HCT116 (cell line): ENCODE measurements around the gene SAMD9L. TPM values are rescaled to one million over a fixed set of nuclear protein-coding genes. Genes with fewer than 3 reads are reported as not detected.

Source experiments
- ATAC-seq: fragments of 200-7000 bp; cut with Tn5 transposase; 2 replicates; pipeline ENCODE4 v1.9.1; 2020; ENCODE audit warnings: mild to moderate bottlenecking, moderate library complexity
- BruUV-seq: library from RNA; stranded (reverse); fragments of 400-500 nt; replicated peaks from 2 replicates; lab custom pipeline; 2021; lab: Mats Ljungman, UMichigan
- CTCF ChIA-PET: fragments of 300-600 bp; sonication (Branson Sonifier 250); formaldehyde crosslinking; loops from one replicate; lab custom pipeline; 2021; ENCODE audit warnings: antibody characterized with exemption; lab: Charles Lee
- POLR2A ChIA-PET: fragments of 300-600, 350-600 bp; sonication (Branson Sonifier 250); formaldehyde crosslinking; loops from one replicate; lab custom pipeline; 2021; ENCODE audit warnings: antibody characterized with exemption; lab: Charles Lee
- RAD21 ChIA-PET, 2 experiments: fragments of 300-600 bp; sonication (Branson Sonifier 250); formaldehyde crosslinking; loops; one replicate each; lab custom pipeline; 2023; ENCODE audit warnings: low total read pairs in 2 of 2; ENCODE audit not compliant: uncharacterized antibody in 2 of 2, unreplicated experiment in 2 of 2, low non-redundant PET in 1 of 2; lab: Charles Lee
- DNase-seq: peaks from one replicate; pipeline ENCODE4 v3.0.0-alpha.2; 2010; ENCODE audit warnings: low read depth, low spot score
- H2AFZ ChIP-seq: fragments of 200-600 bp; shearing (Covaris generic), sonication (generic); 2 replicates; pipeline ENCODE4 v1.6.1; 2017; ENCODE audit warnings: low read depth, mixed run types, mixed read lengths, antibody characterized with exemption, low read length; ENCODE audit not compliant: poor library complexity, severe bottlenecking
- H3K27ac ChIP-seq: 2 replicates; pipeline ENCODE4 v1.5.1; 2012; ENCODE audit warnings: low read depth, low read length
- H3K27me3 ChIP-seq: fragments of 200-600 bp; sonication (generic); 2 replicates; pipeline ENCODE4 v1.6.1; 2016; ENCODE audit warnings: mixed run types, low read length, mixed read lengths; ENCODE audit not compliant: insufficient read depth
- H3K36me3 ChIP-seq, 2 experiments: fragments of 200-500 bp in 1 of 2; fragments of 200-600 bp in 1 of 2; sonication (Bioruptor generic) in 1 of 2; sonication (generic) in 1 of 2; 2 replicates each; pipeline versions ENCODE4 v1.5.1 to v1.6.1; 2014 to 2016; ENCODE audit warnings: low read length in 2 of 2, inconsistent platforms in 1 of 2, mixed read lengths in 1 of 2, mixed run types in 1 of 2; ENCODE audit not compliant: insufficient read depth in 2 of 2, control insufficient read depth in 1 of 2
- H3K4me1 ChIP-seq, 2 experiments: fragments of 200-600 bp in 1 of 2; sonication (generic) in 1 of 2; 2 replicates each; pipeline versions ENCODE4 v1.5.1 to v1.6.1; 2012 to 2017; ENCODE audit warnings: low read length in 2 of 2, inconsistent platforms in 1 of 2, mild to moderate bottlenecking in 1 of 2, mixed read lengths in 1 of 2, mixed run types in 1 of 2, moderate library complexity in 1 of 2; ENCODE audit not compliant: insufficient read depth in 2 of 2, control insufficient read depth in 1 of 2
- H3K4me2 ChIP-seq: fragments of 200-600 bp; sonication (generic); 2 replicates; pipeline ENCODE4 v1.6.1; 2017; ENCODE audit warnings: mixed run types, low read length, mixed read lengths
- H3K4me3 ChIP-seq, 2 experiments: fragments of 200-600 bp in 1 of 2; sonication (generic) in 1 of 2; replicated peaks in 1 of 2; 2 replicates each; pipeline ENCODE4 v1.5.1; 2011 to 2016; ENCODE audit warnings: low read length in 2 of 2, control low read depth in 1 of 2, low read depth in 1 of 2, mild to moderate bottlenecking in 1 of 2, mixed read lengths in 1 of 2, mixed run types in 1 of 2
- H3K79me2 ChIP-seq: fragments of 200-600 bp; sonication (generic); 2 replicates; pipeline ENCODE4 v1.6.1; 2017; ENCODE audit warnings: mild to moderate bottlenecking, mixed run types, low read length, moderate library complexity, mixed read lengths; ENCODE audit not compliant: insufficient read depth
- H3K9ac ChIP-seq: fragments of 200-600 bp; sonication (generic); 2 replicates; pipeline ENCODE4 v1.6.1; 2016; ENCODE audit warnings: low read length, mixed read lengths
- H3K9me2 ChIP-seq: fragments of 200-600 bp; sonication (generic), shearing (Covaris generic); 2 replicates; pipeline ENCODE4 v1.6.1; 2017; ENCODE audit warnings: mixed run types, mild to moderate bottlenecking, moderate library complexity; ENCODE audit not compliant: insufficient read depth
- H3K9me3 ChIP-seq, 2 experiments: fragments of 200-500 bp in 1 of 2; fragments of 200-600 bp in 1 of 2; sonication (Bioruptor generic) in 1 of 2; sonication (generic) in 1 of 2; 2 replicates each; pipeline ENCODE4 v1.6.1; 2014 to 2017; ENCODE audit warnings: low read length in 2 of 2, mixed read lengths in 2 of 2, inconsistent platforms in 1 of 2, low read depth in 1 of 2, mild to moderate bottlenecking in 1 of 2, mixed run types in 1 of 2, moderate library complexity in 1 of 2; ENCODE audit not compliant: control insufficient read depth in 1 of 2, insufficient read depth in 1 of 2
- H4K20me1 ChIP-seq: fragments of 200-600 bp; sonication (generic), shearing (Covaris generic); 2 replicates; pipeline ENCODE4 v1.6.1; 2017; ENCODE audit warnings: mixed run types, mild to moderate bottlenecking, moderate library complexity; ENCODE audit not compliant: insufficient read depth
- ATF3 ChIP-seq: IDR thresholded peaks from 2 replicates; pipeline ENCODE4 v1.6.1; 2012
- CBX3 ChIP-seq: IDR thresholded peaks from 2 replicates; pipeline ENCODE4 v1.6.1; 2012; ENCODE audit warnings: low read depth
- CEBPB ChIP-seq: IDR thresholded peaks from 2 replicates; pipeline ENCODE4 v1.6.1; 2012; ENCODE audit warnings: low read depth
- CTCF ChIP-seq, 3 experiments: fragments of 200-600 bp in 1 of 3; sonication (generic) in 1 of 3; IDR thresholded peaks in 2 of 3; conservative IDR thresholded peaks in 1 of 3; 2 replicates each; pipeline ENCODE4 v1.5.1; 2012 to 2017; ENCODE audit warnings: low read depth in 2 of 3, low read length in 2 of 3, antibody characterized with exemption in 1 of 3, borderline replicate concordance in 1 of 3, control low read depth in 1 of 3, mild to moderate bottlenecking in 1 of 3, mixed read lengths in 1 of 3, mixed run types in 1 of 3, moderate library complexity in 1 of 3; ENCODE audit not compliant: insufficient read depth in 1 of 3
- EGR1 ChIP-seq: IDR thresholded peaks from 2 replicates; pipeline ENCODE4 v1.6.1; 2012; ENCODE audit warnings: low read depth
- ELF1 ChIP-seq: IDR thresholded peaks from 2 replicates; pipeline ENCODE4 v1.6.1; 2012; ENCODE audit warnings: low read depth, borderline replicate concordance
- EZH2 ChIP-seq: fragments of 200-600 bp; sonication (generic); IDR thresholded peaks from 2 replicates; pipeline ENCODE4 v1.6.1; 2017; ENCODE audit warnings: antibody characterized with exemption, mixed run types
- EZH2phosphoT487 ChIP-seq: fragments of 200-600 bp; IDR thresholded peaks from 2 replicates; pipeline ENCODE4 v1.6.1; 2018; ENCODE audit warnings: antibody characterized with exemption, borderline replicate concordance
- FOSL1 ChIP-seq: IDR thresholded peaks from 2 replicates; pipeline ENCODE4 v1.6.1; 2012; ENCODE audit warnings: low read depth
- JUND ChIP-seq: IDR thresholded peaks from 2 replicates; pipeline ENCODE4 v1.6.1; 2012
- MAX ChIP-seq: IDR thresholded peaks from 2 replicates; pipeline ENCODE4 v1.6.1; 2012
- POLR2A ChIP-seq: IDR thresholded peaks from 2 replicates; pipeline ENCODE4 v1.7.0; 2011; ENCODE audit warnings: borderline replicate concordance; ENCODE audit not compliant: insufficient read depth, insufficient read length; ENCODE audit errors: extremely low read depth
- POLR2AphosphoS5 ChIP-seq: IDR thresholded peaks from 2 replicates; pipeline ENCODE4 v1.6.1; 2011; ENCODE audit warnings: mild to moderate bottlenecking, low read depth, low read length, moderate library complexity
- RAD21 ChIP-seq: IDR thresholded peaks from 2 replicates; pipeline ENCODE4 v1.6.1; 2012; ENCODE audit warnings: low read depth, mild to moderate bottlenecking
- SIN3A ChIP-seq: IDR thresholded peaks from 2 replicates; pipeline ENCODE4 v1.6.1; 2012; ENCODE audit warnings: low read depth
- TCF7L2 ChIP-seq: IDR thresholded peaks from 2 replicates; pipeline ENCODE4 v1.7.0; 2011; ENCODE audit warnings: borderline replicate concordance, inconsistent platforms; ENCODE audit not compliant: insufficient read depth, insufficient read length; ENCODE audit errors: extremely low read depth
- ZBTB33 ChIP-seq: IDR thresholded peaks from 2 replicates; pipeline ENCODE4 v1.6.1; 2011; ENCODE audit warnings: mild to moderate bottlenecking, low read length, moderate library complexity; ENCODE audit not compliant: insufficient replicate concordance; ENCODE audit errors: extremely low read depth
- ZFX ChIP-seq: fragments of 450-650 bp; IDR thresholded peaks from 2 replicates; pipeline ENCODE4 v1.6.1; 2017
- ZNF274 ChIP-seq: fragments of 200-500 bp; sonication (Bioruptor generic); IDR thresholded peaks from 2 replicates; pipeline ENCODE4 v1.6.1; 2014; ENCODE audit warnings: mild to moderate bottlenecking, low read depth, low read length, inconsistent platforms
- intact Hi-C: fragments of 100-400 bp; cut with micrococcal nuclease; formaldehyde crosslinking; loops from 2 replicates; pipeline ENCODE4 v1.10.0; 2022
- total RNA-seq: library from RNA; stranded (reverse); gene quantifications from one replicate; pipeline ENCODE4 v1.2.1, GENCODE V29; 2021; ENCODE audit not compliant: unreplicated experiment

Gene SAMD9L
- total RNA-seq, 1 experiment from 2014 or later: 0.15 TPM

- no peaks in the 10 kb centered on the region for H4K20me1 ChIP-seq
- H3K36me3 ChIP-seq: no peaks in the 10 kb centered on the region
- intact Hi-C loops: loop anchor here (10.0 kb wide), 1 partner anchor 65 kb away; no protein-coding TSS in a partner anchor
- ChIA-PET POLR2A (no interaction called here), RAD21 (no interaction called here), CTCF (no interaction called here)
- 0 out of 2 replicates have a peak, but pooled peaks have one; percentile 10 for ATAC-seq
- TF ChIP-seq CTCF (IDR thresholded peaks at IDR 0.05 in 2 of 3, conservative IDR thresholded peaks at IDR 0.05 in 1 of 3; ENCODE audit: borderline replicate concordance in 1 of 3, insufficient read depth in 1 of 3, low read depth in 2 of 3, low read length in 2 of 3): no peak
- no peak for TF ChIP-seq CBX3
- TF ChIP-seq JUND: no peak
- TF ChIP-seq ZFX: no peak
- TF ChIP-seq ELF1: no peak
- TF ChIP-seq EGR1: no peak
- no peak for TF ChIP-seq FOSL1
- no peak for TF ChIP-seq POLR2AphosphoS5
- no peak for TF ChIP-seq RAD21
- TF ChIP-seq ATF3: no peak
- no peak for TF ChIP-seq EZH2
- TF ChIP-seq EZH2phosphoT487: no peak
- TF ChIP-seq TCF7L2: no peak
- no peak for TF ChIP-seq MAX
- no peak for TF ChIP-seq ZNF274
- no peak for TF ChIP-seq ZBTB33
- no peak for TF ChIP-seq POLR2A
- TF ChIP-seq SIN3A: no peak
- TF ChIP-seq CEBPB: no peak
- no peaks in the 10 kb centered on the region for H3K9me2 ChIP-seq
- no TSS peak for BruUV-seq
- no peak overlapping the region for H3K4me3 ChIP-seq
- no peak overlapping the region for H2AFZ ChIP-seq
- H3K9ac ChIP-seq: no peak overlapping the region
- no peaks in the 10 kb centered on the region for H3K27me3 ChIP-seq
- no peak for DNase-seq
- H3K4me2 ChIP-seq: peak overlapping the region; percentile 1; the same call in 1 of the 2 replicates
- H3K9me3 ChIP-seq: no peaks in the 10 kb centered on the region
- H3K27ac ChIP-seq: no peak overlapping the region
- no peaks in the 10 kb centered on the region; the same call in 1 of the 2 replicates for H3K79me2 ChIP-seq
- H3K4me1 ChIP-seq: peaks cover 8 to 51% of the 10 kb centered on the region in 2 experiments; a peak in 3 of 4 replicates
These were observed 28.8 kb downstream of the SAMD9L start for GRCh38 chr7:93119191-93119905.
